ENCODE results near the gene SH2D3C.

GRCh38 chr9:127767410-127767809 is 11.1 kb downstream of the SH2D3C start:
- TF ChIP-seq CTCF (conservative IDR thresholded peaks at IDR 0.05), result no peak
- no peak for TF ChIP-seq EZH2 (IDR thresholded peaks at IDR 0.05; ENCODE audit: low read depth)
